Immature natural killer cell (primary cell): ENCODE results near the gene USP53. TPM values are rescaled to one million over a fixed set of nuclear protein-coding genes. Genes with fewer than 3 reads are reported as not detected.
"Not testable (repeated sequence)": the region's sequence is repeated elsewhere in the genome, so short reads cannot be mapped to it uniquely, and the experiment has no call there.

ENCODE experiments used
- DNase-seq, 3 donors: peaks; one replicate each; pipeline ENCODE4 v3.0.0; 2022; ENCODE audit warnings: mixed read lengths in 1 of 3
- H3K27ac Mint-ChIP-seq, 6 donors: one replicate each; pipeline ENCODE4 v1.8.0; 2020; ENCODE audit warnings: mixed read lengths in 6 of 6, mild to moderate bottlenecking in 5 of 6, inconsistent platforms in 4 of 6, moderate library complexity in 3 of 6
- H3K27me3 Mint-ChIP-seq, 3 donors: one replicate each; pipeline ENCODE4 v1.8.0; 2020 to 2021; ENCODE audit warnings: low read depth in 3 of 3, mild to moderate bottlenecking in 3 of 3, mixed read lengths in 3 of 3, moderate library complexity in 3 of 3, inconsistent platforms in 1 of 3
- H3K36me3 Mint-ChIP-seq, 3 donors: one replicate each; pipeline ENCODE4 v1.8.0; 2020; ENCODE audit warnings: mixed read lengths in 3 of 3, inconsistent platforms in 2 of 3, mild to moderate bottlenecking in 2 of 3
- H3K4me1 Mint-ChIP-seq, 2 donors: one replicate each; pipeline ENCODE4 v1.8.0; 2020; ENCODE audit warnings: inconsistent platforms in 2 of 2, mild to moderate bottlenecking in 2 of 2, mixed read lengths in 2 of 2, moderate library complexity in 1 of 2
- H3K4me3 Mint-ChIP-seq, 5 donors: one replicate each; pipeline ENCODE4 v1.8.0; 2020; ENCODE audit warnings: mild to moderate bottlenecking in 5 of 5, mixed read lengths in 5 of 5, inconsistent platforms in 3 of 5, moderate library complexity in 3 of 5
- H3K9me3 Mint-ChIP-seq, 6 donors: one replicate each; pipeline ENCODE4 v1.8.0; 2020; ENCODE audit warnings: mild to moderate bottlenecking in 6 of 6, mixed read lengths in 6 of 6, inconsistent platforms in 4 of 6, moderate library complexity in 3 of 6
- polyA plus RNA-seq, 3 donors: library from polyadenylated mRNA; unstranded; fragments of 300-500 nt; fragmentation: Illumina TruSeq; gene quantifications; one replicate each; pipeline ENCODE4 v1.2.3, GENCODE V29; 2021

The USP53 gene
- 1 to 10 TPM; 1.9 to 7.6 (median 4.7) TPM for polyA plus RNA-seq

- Mint-ChIP-seq H3K4me3 (peak within 1 kb of the TSS; percentile 93 to 99 (median 96)), H3K27ac (peak within 1 kb of the TSS; percentile 89 to 94 (median 91)), H3K9me3 (no peaks in the 10 kb centered on the region), H3K4me1 (peaks cover 25 to 41% of the 10 kb centered on the region in 2 donors), H3K36me3 (peaks cover under 1 to 5% (median 4%) of the 10 kb centered on the region in 3 donors), H3K27me3 (peaks cover 2 to 13% (median 10%) of the 10 kb centered on the region in 3 donors)
- peak; percentile 91 to 95 (median 93) for DNase-seq
Observed at GRCh38 chr4:119212234-119212963, at the start of gene USP53. TSS of gene USP53 (plus strand) at chr4:119212713. CDS start at chr4:119239760, 27,047 bp downstream.

GRCh38 chr4:119165767-119166166 lies 46.7 kb upstream of the USP53 start:
- Mint-ChIP-seq H3K36me3 (no peaks in the 10 kb centered on the region), H3K27ac (no peak overlapping the region), H3K4me3 (no peak overlapping the region), H3K4me1 (no peaks in the 10 kb centered on the region), H3K9me3 (no peaks in the 10 kb centered on the region), H3K27me3 (peaks cover 0 to 11% (median 4%) of the 10 kb centered on the region in 3 donors)
- no peak for DNase-seq

GRCh38 chr4:119170195-119170594 lies 42.3 kb upstream of the USP53 start:
- Mint-ChIP-seq H3K4me1 (no peaks in the 10 kb centered on the region), H3K27ac (no peak overlapping the region), H3K9me3 (no peaks in the 10 kb centered on the region), H3K4me3 (no peak overlapping the region), H3K36me3 (no peaks in the 10 kb centered on the region), H3K27me3 (peaks cover 0 to 6% (median 2%) of the 10 kb centered on the region in 3 donors)
- no peak for DNase-seq

- Mint-ChIP-seq H3K4me3 (no peak overlapping the region), H3K36me3 (no peaks in the 10 kb centered on the region), H3K27ac (no peak overlapping the region), H3K9me3 (no peaks in the 10 kb centered on the region), H3K4me1 (no peaks in the 10 kb centered on the region), H3K27me3 (peaks cover 2 to 11% (median 2%) of the 10 kb centered on the region in 3 donors)
- no peak for DNase-seq
Observed at GRCh38 chr4:119172223-119172622, 40.3 kb upstream of the USP53 start.

DNA sequence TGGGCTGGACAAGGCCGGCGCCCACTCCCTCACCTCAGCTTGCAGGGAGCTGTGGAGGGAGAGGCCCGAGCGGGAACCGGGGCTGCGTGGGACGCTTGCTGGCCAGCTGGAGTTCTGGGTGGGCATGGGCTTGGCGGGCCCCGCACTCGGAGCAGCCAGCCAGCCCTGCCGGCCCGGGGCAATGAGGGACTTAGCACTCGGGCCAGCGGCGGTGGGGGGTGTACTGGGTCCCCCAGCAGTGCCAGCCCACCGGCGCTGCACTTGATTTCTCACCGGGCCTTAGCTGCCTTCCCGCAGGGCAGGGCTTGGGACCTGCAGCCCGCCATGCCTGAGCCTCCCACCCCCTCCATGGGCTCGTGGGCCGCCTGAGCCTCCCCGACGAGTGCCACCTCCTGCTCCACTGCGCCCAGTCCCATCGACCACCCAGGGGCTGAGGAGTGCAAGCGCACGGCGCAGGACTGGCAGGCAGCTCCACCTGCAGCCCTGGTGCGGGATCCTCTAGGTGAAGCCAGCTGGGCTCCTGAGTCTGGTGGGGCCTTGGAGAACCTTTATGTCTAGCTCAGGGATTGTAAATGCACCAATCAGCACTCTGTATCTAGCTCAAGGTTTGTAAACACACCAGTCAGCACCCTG lies 38.7 kb upstream of the USP53 start:
- H3K27me3 Mint-ChIP-seq = peaks cover 2 to 11% (median 2%) of the 10 kb centered on the region in 3 donors
- not testable (repeated sequence) for H3K4me1 Mint-ChIP-seq, H3K4me3 Mint-ChIP-seq, H3K36me3 Mint-ChIP-seq, H3K9me3 Mint-ChIP-seq, H3K27ac Mint-ChIP-seq, DNase-seq

DNA sequence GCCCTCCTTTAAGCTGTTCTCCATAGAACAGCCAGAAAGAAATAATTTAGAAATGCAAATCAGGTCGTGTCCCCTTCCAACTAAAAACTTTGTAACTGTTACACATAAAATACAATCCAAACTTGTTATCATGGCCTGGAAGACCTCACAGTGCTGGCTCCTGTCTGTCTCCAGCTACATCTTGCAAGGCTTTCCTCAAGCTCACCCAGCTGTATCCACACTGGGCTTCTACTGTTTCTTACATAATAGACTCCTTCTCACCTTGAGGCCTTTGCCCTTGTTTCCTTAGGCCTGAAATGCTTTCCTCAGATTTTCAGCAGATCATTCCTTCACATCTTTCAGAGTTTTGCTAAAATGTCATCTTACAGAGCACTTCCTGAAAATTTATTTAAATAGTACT lies 33.5 kb upstream of the USP53 start:
- Mint-ChIP-seq H3K4me3 (no peak overlapping the region), H3K36me3 (no peaks in the 10 kb centered on the region), H3K27me3 (peaks cover 2 to 16% (median 2%) of the 10 kb centered on the region in 3 donors), H3K9me3 (no peaks in the 10 kb centered on the region), H3K4me1 (no peaks in the 10 kb centered on the region), H3K27ac (no peak overlapping the region)
- no peak for DNase-seq

DNA sequence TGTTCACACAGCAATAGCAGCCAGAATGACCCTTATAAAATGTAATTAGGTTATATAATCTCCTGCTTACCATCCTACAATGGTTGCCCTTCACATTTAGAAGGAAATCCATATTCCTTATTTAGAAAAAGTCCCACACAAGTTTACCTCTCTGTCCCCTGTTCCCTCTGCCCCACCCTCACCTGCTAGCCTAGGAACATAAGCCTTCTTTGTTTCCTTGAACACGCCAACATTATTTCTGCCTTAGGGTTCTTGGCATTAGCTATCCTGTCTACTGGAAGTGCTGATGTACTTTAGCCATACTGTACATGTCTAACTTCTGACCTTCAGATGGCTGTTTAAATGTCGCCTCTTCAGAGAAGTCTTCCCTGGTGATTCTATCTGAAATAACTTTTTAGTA lies 28.4 kb upstream of the USP53 start:
- Mint-ChIP-seq H3K4me3 (no peak overlapping the region), H3K4me1 (no peaks in the 10 kb centered on the region), H3K27me3 (peaks cover 0 to 5% (median 2%) of the 10 kb centered on the region in 3 donors), H3K9me3 (no peaks in the 10 kb centered on the region), H3K27ac (no peak overlapping the region), H3K36me3 (no peaks in the 10 kb centered on the region)
- no peak for DNase-seq

GRCh38 chr4:119189638-119190037 lies 22.9 kb upstream of the USP53 start:
- Mint-ChIP-seq H3K27ac (no peak overlapping the region), H3K27me3 (peaks cover 0 to 5% (median 0%) of the 10 kb centered on the region in 3 donors)

GRCh38 chr4:119190354-119190753 lies 22.2 kb upstream of the USP53 start:
- DNase-seq = no peak
- Mint-ChIP-seq H3K36me3 (no peaks in the 10 kb centered on the region), H3K27me3 (peaks cover 0 to 4% (median 0%) of the 10 kb centered on the region in 3 donors), H3K27ac (no peak overlapping the region), H3K4me1 (no peaks in the 10 kb centered on the region), H3K4me3 (no peak overlapping the region), H3K9me3 (no peaks in the 10 kb centered on the region)

More at GRCh38 chr4:119189638-119190037, 22.9 kb upstream of the USP53 start:
- Mint-ChIP-seq H3K9me3 (no peaks in the 10 kb centered on the region), H3K36me3 (no peaks in the 10 kb centered on the region), H3K4me1 (no peaks in the 10 kb centered on the region), H3K4me3 (no peak overlapping the region)
- DNase-seq = no peak

- H3K9me3 Mint-ChIP-seq = no peaks in the 10 kb centered on the region
- no peaks in the 10 kb centered on the region for H3K4me1 Mint-ChIP-seq
- peaks cover 0 to 12% (median 0%) of the 10 kb centered on the region in 3 donors for H3K27me3 Mint-ChIP-seq
- H3K36me3 Mint-ChIP-seq = no peaks in the 10 kb centered on the region
- DNase-seq = no peak
- no peak overlapping the region for H3K4me3 Mint-ChIP-seq
- H3K27ac Mint-ChIP-seq = no peak overlapping the region
Observed at GRCh38 chr4:119191505-119191904, 21.0 kb upstream of the USP53 start.

DNA sequence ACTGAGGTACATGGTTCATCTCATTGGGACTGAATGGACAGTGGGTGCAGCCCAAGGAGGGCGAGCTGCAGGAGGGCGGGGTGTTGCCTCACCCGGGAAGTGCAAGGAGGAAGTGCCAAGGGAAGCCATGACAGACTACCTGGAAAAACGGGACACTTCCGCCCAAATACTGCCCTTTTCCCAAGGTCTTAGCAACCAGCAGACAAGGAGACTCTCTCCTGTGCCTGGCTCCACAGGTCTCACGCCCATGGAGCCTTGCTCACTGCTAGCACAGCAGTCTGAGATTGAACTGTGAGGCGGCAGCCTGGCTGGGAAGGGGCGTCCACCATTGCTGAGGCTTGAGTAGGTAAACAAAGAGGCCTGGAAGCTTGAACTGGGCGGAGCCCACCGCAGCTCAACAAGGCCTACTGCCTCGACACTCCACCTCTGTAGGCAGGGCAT lies 14.7 kb upstream of the USP53 start:
- Mint-ChIP-seq H3K27ac (no peak overlapping the region), H3K27me3 (peaks cover 4 to 35% (median 6%) of the 10 kb centered on the region in 3 donors), H3K4me1 (no peaks in the 10 kb centered on the region), H3K36me3 (no peaks in the 10 kb centered on the region), H3K9me3 (peaks cover 0 to 5% (median 0%) of the 10 kb centered on the region in 6 donors), H3K4me3 (no peak overlapping the region)
- DNase-seq = no peak

- Mint-ChIP-seq H3K9me3 (peaks cover 0 to 3% (median 0%) of the 10 kb centered on the region in 6 donors), H3K27ac (peak overlapping the region in 1 of 6 donors; percentile 51), H3K4me3 (no peak overlapping the region), H3K36me3 (no peaks in the 10 kb centered on the region), H3K27me3 (peaks cover 2 to 32% (median 4%) of the 10 kb centered on the region in 3 donors), H3K4me1 (peaks cover 0 to 1% of the 10 kb centered on the region in 2 donors)
- DNase-seq = no peak
Observed at GRCh38 chr4:119204916-119205315, 7.6 kb upstream of the USP53 start.

GRCh38 chr4:119205690-119206089 lies 6.8 kb upstream of the USP53 start:
- DNase-seq = no peak
- H3K9me3 Mint-ChIP-seq = peaks cover 0 to 3% (median 0%) of the 10 kb centered on the region in 6 donors
- H3K4me1 Mint-ChIP-seq = peaks cover 2% of the 10 kb centered on the region in 2 donors
- H3K36me3 Mint-ChIP-seq = no peaks in the 10 kb centered on the region
- no peak overlapping the region for H3K4me3 Mint-ChIP-seq
- H3K27me3 Mint-ChIP-seq = peaks cover 2 to 24% (median 2%) of the 10 kb centered on the region in 3 donors
- no peak overlapping the region for H3K27ac Mint-ChIP-seq

DNA sequence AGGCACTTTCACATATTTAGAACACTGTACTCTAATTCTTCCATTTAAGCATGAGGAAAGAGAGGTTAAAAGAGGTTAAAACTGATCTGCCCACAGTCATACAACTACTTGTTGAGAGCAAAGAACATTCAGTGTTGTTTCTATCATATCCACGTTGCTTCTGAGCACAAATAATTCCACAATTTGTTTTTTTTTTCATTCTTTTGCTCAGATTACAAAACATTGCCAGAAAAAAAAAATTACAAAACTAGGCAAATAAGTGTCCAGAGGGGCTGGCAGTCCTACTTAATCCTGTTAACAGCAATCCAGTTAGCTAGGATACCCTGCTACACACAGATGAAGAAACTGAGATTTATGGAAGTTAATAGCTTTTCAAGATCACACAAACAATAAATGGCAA lies 6.3 kb upstream of the USP53 start:
- H3K4me1 Mint-ChIP-seq = peaks cover 6 to 7% of the 10 kb centered on the region in 2 donors
- no peak for DNase-seq
- no peaks in the 10 kb centered on the region for H3K36me3 Mint-ChIP-seq
- H3K4me3 Mint-ChIP-seq = no peak overlapping the region
- peaks cover 2 to 25% (median 2%) of the 10 kb centered on the region in 3 donors for H3K27me3 Mint-ChIP-seq
- peaks cover 0 to 3% (median 0%) of the 10 kb centered on the region in 6 donors for H3K9me3 Mint-ChIP-seq
- no peak overlapping the region for H3K27ac Mint-ChIP-seq
